ENCODE results near the gene WIPI1. TPM values are rescaled to one million over a fixed set of nuclear protein-coding genes. Genes with fewer than 3 reads are reported as not detected.

Gene WIPI1
- total and polyA plus RNA-seq, 2 of the 13 experiments (the other 11 are each of a cell fraction or from before 2014, with no cell fraction given) = 29.4 to 141 TPM

DNA sequence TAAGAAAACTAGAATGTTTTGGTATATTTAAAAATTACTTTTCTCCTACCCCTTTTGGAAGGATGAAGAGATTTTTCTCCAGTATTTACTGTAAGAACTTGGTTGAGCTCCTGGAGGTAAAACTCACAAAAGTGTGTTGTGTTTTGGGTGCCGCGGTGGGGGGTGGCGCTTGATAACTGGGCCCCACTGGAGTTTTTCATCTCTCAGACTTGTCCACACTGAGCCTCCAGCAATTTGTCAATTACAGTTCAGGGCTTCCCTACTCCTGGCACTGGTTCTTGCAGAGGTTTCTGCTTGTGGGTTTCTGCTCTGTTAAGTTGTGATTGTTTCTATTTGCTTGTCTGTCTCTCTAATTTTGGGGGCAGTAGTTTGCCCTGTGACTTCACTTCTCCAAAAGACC is 40.0 kb downstream of the WIPI1 start:
- Histone ChIP-seq H3K79me2 (ENCODE audit: insufficient read depth, low read length) (no peaks in the 10 kb centered on the region), H3K9ac (ENCODE audit: insufficient read depth, low read depth, low read length) (no peak overlapping the region), H3K27me3 (ENCODE audit: control insufficient read depth in 1 of 2, insufficient read depth in 2 of 2, low read length in 2 of 2) (no peaks in the 10 kb centered on the region), H3K27ac (ENCODE audit: extremely low read length, insufficient read depth, low read length) (no peak overlapping the region), H3K9me3 (ENCODE audit: low read length) (no peaks in the 10 kb centered on the region), H4K20me1 (ENCODE audit: insufficient read depth, low read length) (no peaks in the 10 kb centered on the region), H3K4me1 (ENCODE audit: insufficient read depth, low read length) (peaks cover 15% of the 10 kb centered on the region), H3K4me3 (replicated peaks in 1 of 3; ENCODE audit: insufficient read depth in 1 of 3, low read depth in 2 of 3, low read length in 3 of 3) (no peak overlapping the region), H3K36me3 (replicated peaks in 1 of 2; ENCODE audit: control insufficient read depth in 1 of 2, insufficient read depth in 2 of 2, low read length in 2 of 2) (peaks cover 9 to 11% of the 10 kb centered on the region in 2 experiments; a peak in 4 of 5 replicates), H2AFZ (ENCODE audit: low read length) (no peak overlapping the region), H3K4me2 (ENCODE audit: low read depth, low read length) (no peak overlapping the region)
- ChIA-PET CTCF (ENCODE audit: low intra/inter-chr PET ratio, low total read pairs) (no interaction called here), POLR2A (interaction anchor here (0.8 kb wide), 1 partner anchor 152 kb away, joined by 3 read pairs; no protein-coding TSS in a partner anchor)
- ATAC-seq = no peak
- BruUV-seq (replicated peaks) = no TSS peak
- no peak for DNase-seq (ENCODE audit: low spot score)
- 98% methylated on average over 3 of the region's 3 CpGs for WGBS (ENCODE audit: low lambda C conversion rate)
- no peak for FAIRE-seq
- in situ Hi-C loops (cut with HindIII; ENCODE audit: extremely low pct_ligation_motif_present, low pct_unique_long_range_greater_than_20kb) = no loop called here
- intact Hi-C loops (cut with micrococcal nuclease; ENCODE audit: unreplicated experiment) = no loop called here
- TF ChIP-seq, protein P1, sequence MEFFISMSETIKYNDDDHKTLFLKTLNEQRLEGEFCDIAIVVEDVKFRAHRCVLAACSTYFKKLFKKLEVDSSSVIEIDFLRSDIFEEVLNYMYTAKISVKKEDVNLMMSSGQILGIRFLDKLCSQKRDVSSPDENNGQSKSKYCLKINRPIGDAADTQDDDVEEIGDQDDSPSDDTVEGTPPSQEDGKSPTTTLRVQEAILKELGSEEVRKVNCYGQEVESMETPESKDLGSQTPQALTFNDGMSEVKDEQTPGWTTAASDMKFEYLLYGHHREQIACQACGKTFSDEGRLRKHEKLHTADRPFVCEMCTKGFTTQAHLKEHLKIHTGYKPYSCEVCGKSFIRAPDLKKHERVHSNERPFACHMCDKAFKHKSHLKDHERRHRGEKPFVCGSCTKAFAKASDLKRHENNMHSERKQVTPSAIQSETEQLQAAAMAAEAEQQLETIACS (CRISPR knock-in tag; IDR thresholded peaks at IDR 0.05) = no peak
- TF ChIP-seq, protein P2, sequence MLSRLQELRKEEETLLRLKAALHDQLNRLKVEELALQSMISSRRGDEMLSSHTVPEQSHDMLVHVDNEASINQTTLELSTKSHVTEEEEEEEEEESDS (CRISPR knock-in tag; IDR thresholded peaks at IDR 0.05; ENCODE audit: borderline replicate concordance) = no peak
- TF ChIP-seq NBN (conservative IDR thresholded peaks at IDR 0.05) = no peak
- TF ChIP-seq, protein P3, sequence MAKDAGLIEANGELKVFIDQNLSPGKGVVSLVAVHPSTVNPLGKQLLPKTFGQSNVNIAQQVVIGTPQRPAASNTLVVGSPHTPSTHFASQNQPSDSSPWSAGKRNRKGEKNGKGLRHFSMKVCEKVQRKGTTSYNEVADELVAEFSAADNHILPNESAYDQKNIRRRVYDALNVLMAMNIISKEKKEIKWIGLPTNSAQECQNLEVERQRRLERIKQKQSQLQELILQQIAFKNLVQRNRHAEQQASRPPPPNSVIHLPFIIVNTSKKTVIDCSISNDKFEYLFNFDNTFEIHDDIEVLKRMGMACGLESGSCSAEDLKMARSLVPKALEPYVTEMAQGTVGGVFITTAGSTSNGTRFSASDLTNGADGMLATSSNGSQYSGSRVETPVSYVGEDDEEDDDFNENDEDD (CRISPR knock-in tag; IDR thresholded peaks at IDR 0.05; ENCODE audit: borderline replicate concordance) = no peak
- TF ChIP-seq ZNF672 (CRISPR knock-in tag; IDR thresholded peaks at IDR 0.05) = no peak
- no peak for TF ChIP-seq ZNF558 (CRISPR knock-in tag; IDR thresholded peaks at IDR 0.05; ENCODE audit: borderline replicate concordance)
- TF ChIP-seq, protein P4, sequence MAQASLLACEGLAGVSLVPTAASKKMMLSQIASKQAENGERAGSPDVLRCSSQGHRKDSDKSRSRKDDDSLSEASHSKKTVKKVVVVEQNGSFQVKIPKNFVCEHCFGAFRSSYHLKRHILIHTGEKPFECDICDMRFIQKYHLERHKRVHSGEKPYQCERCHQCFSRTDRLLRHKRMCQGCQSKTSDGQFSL (CRISPR knock-in tag; IDR thresholded peaks at IDR 0.05) = no peak
- no peak for TF ChIP-seq ATF7 (IDR thresholded peaks at IDR 0.05)
- no peak for TF ChIP-seq ATF7 (CRISPR knock-in tag; IDR thresholded peaks at IDR 0.05)
- TF ChIP-seq PRMT3 (CRISPR knock-in tag; IDR thresholded peaks at IDR 0.05; ENCODE audit: borderline replicate concordance, low read depth) = no peak
- TF ChIP-seq HNRNPL (IDR thresholded peaks at IDR 0.05; ENCODE audit: low read depth, low read length) = no peak
- TF ChIP-seq ZNF383 (CRISPR knock-in tag; IDR thresholded peaks at IDR 0.05; ENCODE audit: borderline replicate concordance) = no peak

Data from HepG2 (cell line).